GM18858 (cell line): ENCODE measurements around the gene FDCSP.
"Not testable (repeated sequence)": the region's sequence is repeated elsewhere in the genome, so short reads cannot be mapped to it uniquely, and the experiment has no call there.

Experiments
- ATAC-seq: cut with Tn5 transposase; IDR thresholded peaks from one replicate; pipeline ENCODE4 v1.9.1; 2021; ENCODE audit not compliant: unreplicated experiment

FDCSP gene

GRCh38 chr4:70225824-70226223, at the start of gene FDCSP:
Gene FDCSP, plus strand, starts transcription at chr4:70226124. Its CDS starts 5,071 bp downstream, at chr4:70231195.
- ATAC-seq, result no peak

DNA sequence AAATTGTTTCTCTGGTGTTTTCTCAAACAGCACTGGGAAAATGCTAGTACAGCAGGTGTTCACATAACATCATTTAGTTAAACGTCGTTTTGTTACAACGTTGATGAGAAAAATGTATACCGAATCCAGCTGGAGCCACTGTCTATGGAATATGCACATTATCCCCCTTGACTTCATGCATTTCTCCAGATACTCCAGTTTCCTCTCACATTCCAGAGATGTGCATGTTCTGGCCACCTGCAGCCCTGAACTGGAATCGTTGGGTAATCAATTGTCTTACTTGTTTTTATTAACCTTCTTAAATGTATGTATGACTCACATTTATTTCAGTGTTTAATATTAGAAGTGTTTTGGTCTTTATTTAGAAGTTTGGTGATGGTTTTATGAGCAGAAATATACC, 48.8 kb upstream of the FDCSP start:
- no peak for ATAC-seq

GRCh38 chr4:70178075-70178660, 47.8 kb upstream of the FDCSP start:
- no peak for ATAC-seq

- no peak for ATAC-seq
Observed at GRCh38 chr4:70179811-70180210, 46.1 kb upstream of the FDCSP start.

- no peak for ATAC-seq
Observed at GRCh38 chr4:70181864-70182263, 44.1 kb upstream of the FDCSP start.

- ATAC-seq, result no peak
Observed at GRCh38 chr4:70182517-70183167, 43.3 kb upstream of the FDCSP start.

- peak; percentile 74 for ATAC-seq
Observed at GRCh38 chr4:70183168-70183939, 42.6 kb upstream of the FDCSP start.

- no peak for ATAC-seq
Observed at GRCh38 chr4:70183940-70184246, 42.0 kb upstream of the FDCSP start.

DNA sequence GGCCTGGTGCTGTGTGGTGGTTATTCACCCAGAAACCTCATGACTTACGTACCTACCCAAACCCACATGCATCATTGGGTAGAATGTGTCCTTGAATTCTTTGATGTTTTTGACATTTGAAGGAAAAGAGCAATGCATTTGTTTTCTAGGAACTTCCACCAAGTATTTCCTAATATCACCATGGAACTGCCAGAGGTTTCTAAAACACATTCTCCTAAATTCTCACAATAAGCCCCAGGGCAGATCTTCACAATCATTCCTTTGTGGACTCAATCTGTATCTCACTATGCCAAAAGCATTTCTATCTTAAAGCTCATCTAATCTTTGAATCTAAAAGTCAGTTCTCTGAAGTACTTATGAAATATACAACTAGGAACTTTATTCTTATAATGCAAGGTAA, 38.7 kb upstream of the FDCSP start:
- no peak for ATAC-seq

DNA sequence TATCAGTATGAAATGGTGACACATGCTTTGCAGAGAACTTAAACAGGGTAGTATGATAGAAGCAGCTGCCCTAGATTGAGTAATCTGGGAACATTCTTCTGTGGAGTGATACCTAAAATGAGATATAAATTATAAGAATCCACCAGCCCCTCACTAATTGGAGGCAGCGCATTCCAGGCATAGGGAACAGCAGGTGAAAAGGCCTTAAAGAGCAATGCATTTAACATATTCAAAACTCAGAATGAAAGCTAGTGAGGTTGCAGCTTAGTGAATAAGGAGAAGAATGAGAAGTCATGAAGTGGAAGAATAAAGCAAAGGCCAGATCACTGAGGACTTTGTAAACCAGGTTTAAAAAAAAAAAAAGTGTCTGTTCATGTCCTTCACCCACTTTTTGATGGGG, 35.3 kb upstream of the FDCSP start:
- ATAC-seq, result no peak

DNA sequence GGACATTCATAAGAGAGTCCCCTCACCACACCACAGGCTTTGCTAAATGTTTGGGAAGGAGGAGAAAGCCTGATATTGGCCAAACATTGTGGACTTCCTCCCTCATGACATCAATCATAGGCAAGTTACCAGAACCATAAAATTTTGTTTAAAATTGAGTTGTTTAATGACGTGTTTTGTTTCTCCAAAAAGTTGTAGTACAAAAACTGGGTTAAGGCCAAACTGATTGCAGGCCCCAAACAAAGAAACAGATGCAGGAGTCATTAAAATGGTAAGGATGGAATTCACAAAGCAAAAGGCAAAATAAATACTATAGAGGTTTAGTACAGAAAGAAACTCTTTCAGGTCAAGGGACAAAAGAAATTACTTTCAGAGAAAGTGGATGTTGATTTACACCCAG, 34.3 kb upstream of the FDCSP start:
- no peak for ATAC-seq

- ATAC-seq, result no peak
Observed at GRCh38 chr4:70192895-70193294, 33.0 kb upstream of the FDCSP start.

DNA sequence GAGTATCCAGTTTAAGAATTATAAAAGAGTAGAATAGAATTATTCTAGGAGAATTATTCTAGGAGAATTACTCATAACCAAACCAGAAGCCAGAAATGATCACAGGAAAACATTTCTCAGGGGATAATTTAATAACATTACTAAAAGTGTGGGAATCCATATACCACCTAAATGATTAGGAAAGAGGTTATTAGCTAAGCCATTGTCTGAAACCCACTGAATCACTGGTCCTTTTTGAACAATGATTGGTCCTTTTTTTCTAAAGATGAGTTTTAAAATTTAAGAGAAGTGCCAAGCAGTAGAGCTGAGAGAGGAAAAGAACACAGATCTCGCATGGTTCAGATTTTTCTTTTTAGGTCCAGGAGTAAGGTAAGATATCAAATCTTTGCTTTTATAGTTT, 30.5 kb upstream of the FDCSP start, which contains the start of gene ODAM:
ODAM (plus strand) TSS at position 301 of the 400 bp plus-strand sequence. CDS start 819 bp downstream, outside the sequence.
- ATAC-seq, result no peak

GRCh38 chr4:70196857-70197256, 29.1 kb upstream of the FDCSP start:
- ATAC-seq, result no peak

DNA sequence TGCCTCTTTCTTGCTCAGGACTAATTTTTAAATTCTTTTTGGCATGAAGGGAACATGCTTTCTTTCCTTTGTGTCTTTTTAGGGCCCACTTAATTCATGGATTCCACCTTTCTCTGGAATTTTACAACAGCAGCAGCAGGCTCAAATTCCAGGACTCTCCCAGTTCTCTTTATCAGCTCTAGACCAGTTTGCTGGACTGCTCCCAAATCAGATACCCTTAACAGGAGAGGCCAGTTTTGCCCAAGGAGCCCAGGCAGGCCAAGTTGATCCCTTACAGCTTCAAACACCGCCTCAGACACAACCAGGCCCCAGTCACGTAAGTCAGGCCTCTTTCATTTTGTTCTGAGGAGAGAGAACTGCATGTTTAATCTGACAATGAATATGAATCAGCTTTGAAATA, 28.1 kb upstream of the FDCSP start:
- no peak for ATAC-seq

- ATAC-seq, result no peak
Observed at GRCh38 chr4:70203601-70204000, 22.3 kb upstream of the FDCSP start.

DNA sequence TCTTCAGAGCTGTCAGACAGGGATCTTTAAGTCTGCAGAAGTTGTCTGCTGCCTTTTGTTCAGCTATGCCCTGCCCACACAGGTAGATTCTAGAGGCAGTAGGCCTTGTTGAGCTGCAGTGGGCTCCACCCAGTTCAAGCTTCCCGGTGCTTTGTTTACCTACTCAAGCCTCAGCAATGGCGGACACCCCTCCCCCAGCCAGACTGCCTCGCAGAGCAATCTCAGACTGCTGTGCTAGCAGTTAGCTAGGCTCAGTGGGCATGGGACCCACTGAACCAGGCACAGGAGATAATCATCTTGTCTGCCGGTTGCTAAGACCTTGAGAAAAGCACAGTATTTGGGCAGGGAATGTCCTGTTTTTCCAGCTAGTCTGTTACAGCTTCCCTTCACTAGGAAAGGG, 13.2 kb upstream of the FDCSP start:
- not testable (repeated sequence) for ATAC-seq

GRCh38 chr4:70216109-70216508, 9.8 kb upstream of the FDCSP start:
- ATAC-seq, result not testable (repeated sequence)

GRCh38 chr4:70216550-70216949, 9.4 kb upstream of the FDCSP start:
- not testable (repeated sequence) for ATAC-seq

GRCh38 chr4:70221389-70221788, 4.5 kb upstream of the FDCSP start:
- not testable (repeated sequence) for ATAC-seq

DNA sequence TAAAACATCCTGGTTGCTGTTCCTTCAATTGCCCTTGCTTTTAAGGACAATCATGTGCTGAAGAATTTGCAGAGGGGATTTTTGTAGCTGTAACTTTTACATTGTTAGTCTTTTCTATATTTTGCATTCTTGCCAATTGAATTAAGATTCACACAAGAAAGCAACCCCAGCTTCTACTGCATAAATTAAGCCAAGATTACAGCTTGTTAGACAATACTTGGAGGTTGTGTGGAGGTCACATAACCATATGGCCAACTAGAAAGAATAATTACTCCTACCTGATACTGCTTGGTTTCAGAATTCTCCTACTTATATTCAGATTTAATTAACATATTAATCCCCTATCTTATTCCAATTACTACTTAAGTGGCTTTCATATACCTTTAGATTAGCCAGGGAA, 4.1 kb upstream of the FDCSP start:
- not testable (repeated sequence) for ATAC-seq

DNA sequence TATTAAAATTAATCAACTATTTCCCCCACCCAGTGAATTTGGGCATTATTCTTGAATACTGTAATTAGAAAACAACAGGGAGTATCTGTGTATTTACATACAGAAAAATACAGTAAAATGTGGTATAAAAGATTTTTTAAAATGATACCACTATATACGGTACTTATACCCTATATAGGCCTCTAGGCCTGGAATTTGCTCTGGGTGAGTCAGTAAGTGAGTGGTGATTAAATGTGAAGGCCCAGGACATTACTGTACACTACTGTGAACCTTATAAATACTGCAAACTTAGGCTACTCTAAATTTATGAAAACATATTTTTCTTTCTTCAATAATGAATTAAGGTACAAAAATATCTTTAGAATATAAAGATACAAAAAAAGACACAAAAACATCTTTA, 10.2 kb downstream of the FDCSP start:
- no peak for ATAC-seq
